Left kidney (tissue), 2 donors: ENCODE results near the gene SLC8B1. TPM values are rescaled to one million over a fixed set of nuclear protein-coding genes. Genes with fewer than 3 reads are reported as not detected.

Source experiments
- DNase-seq: peaks from one replicate; pipeline ENCODE4 v3.0.0-alpha.2; 2013
- polyA plus RNA-seq: library from polyadenylated mRNA; unstranded; fragments of 120-200 nt; gene quantifications from one replicate; pipeline ENCODE4 v1.2.1, GENCODE V29; 2013; ENCODE audit not compliant: insufficient read length

SLC8B1 gene
- polyA plus RNA-seq, 1 donor: 13.2 TPM

- no peak for DNase-seq
Measured at GRCh38 chr12:113322343-113322742, 12.6 kb downstream of the SLC8B1 start.

- DNase-seq: no peak
Measured at GRCh38 chr12:113320401-113320800, 14.5 kb downstream of the SLC8B1 start.

- DNase-seq: no peak
Measured at GRCh38 chr12:113318900-113319628, 15.8 kb downstream of the SLC8B1 start.

DNA sequence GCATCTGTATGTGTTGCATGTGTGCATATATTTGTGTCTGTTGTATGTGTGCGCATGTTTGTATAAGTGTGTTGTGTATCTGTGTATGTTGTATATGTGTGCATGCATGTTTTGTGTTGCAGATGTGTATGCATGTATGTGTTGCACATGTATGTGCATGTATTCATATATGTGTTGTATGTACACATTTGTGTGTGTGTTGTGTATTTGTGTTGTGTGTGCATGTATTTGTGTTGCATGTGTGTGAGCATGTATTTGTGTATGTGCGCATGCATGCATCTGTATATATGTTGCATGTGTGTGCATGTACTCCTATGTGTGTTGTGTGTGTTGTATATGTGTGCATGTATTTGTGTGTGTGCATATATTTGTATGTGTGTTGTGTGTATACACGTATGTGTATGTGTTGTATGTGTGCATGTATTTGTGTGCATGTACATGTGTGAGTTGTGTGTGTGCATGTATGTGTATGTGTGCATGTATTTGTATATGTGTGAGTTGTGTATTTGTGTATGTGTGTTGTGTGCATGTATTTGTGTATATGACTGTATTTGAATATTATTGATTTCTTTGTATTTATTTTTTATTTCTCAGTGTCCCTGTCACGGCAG, 16.8 kb downstream of the SLC8B1 start:
- no peak for DNase-seq

GRCh38 chr12:113317122-113317521, 17.8 kb downstream of the SLC8B1 start:
- no peak for DNase-seq

DNA sequence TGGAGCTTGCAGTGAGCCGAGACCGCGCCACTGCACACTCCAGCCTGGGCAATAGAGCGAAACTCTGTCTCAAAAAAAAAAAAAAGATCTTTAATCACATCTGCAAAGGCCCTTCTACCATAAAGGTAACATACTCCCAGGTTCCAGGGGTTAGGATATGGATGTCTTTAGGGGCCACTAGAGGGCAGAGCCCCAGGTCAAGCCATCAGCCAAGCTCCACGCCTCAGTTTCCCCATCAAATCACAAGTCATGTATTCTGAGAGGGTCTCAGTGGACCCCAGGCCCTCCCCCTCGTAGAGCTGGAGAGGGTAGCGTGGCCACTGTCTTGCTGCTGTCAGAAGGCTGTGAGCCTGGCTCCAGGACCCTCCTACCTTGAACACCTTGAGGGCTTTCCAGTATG, 18.8 kb downstream of the SLC8B1 start:
- DNase-seq: no peak

DNA sequence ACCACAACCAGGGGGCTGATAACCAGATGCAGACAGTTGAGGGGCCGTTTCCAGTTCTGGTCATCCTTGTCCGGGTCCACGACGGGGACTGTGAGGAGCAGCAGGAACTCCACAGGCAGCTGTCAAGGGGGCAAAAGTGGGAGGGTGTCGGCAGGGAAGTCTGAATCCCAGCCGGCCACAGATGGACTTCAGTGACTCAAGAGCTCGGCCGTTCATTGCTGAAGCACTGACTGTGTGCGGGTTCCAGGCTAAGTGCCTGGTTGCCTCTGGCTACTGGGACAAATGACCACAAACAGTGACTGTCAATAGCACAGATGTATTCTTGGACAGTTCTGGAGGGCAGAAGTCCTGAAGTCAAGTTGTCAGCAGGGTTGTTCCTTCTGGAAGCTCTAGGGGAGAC, 19.6 kb downstream of the SLC8B1 start:
- DNase-seq: no peak

DNA sequence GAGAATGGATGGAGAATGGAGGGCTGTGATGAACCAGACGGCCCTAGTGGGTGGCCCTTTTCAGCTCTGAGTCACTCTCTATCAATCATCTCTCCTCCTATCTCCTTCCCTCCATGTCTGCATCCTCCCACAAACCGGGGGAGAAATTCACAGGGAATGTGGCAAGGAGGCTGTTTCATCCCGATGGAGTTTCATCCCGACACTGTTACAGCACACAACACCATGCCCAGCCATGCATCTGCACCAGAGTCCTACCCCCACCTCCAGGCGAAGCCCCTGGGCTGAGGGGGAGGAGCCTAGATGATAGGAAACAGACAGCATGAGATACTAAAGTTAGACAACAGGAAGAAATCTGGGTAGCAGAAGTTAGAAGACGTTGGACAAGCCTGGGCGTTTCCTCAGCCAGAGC, 20.8 kb downstream of the SLC8B1 start:
- no peak for DNase-seq

- DNase-seq: no peak
Measured at GRCh38 chr12:113310489-113310888, 24.4 kb downstream of the SLC8B1 start.

DNA sequence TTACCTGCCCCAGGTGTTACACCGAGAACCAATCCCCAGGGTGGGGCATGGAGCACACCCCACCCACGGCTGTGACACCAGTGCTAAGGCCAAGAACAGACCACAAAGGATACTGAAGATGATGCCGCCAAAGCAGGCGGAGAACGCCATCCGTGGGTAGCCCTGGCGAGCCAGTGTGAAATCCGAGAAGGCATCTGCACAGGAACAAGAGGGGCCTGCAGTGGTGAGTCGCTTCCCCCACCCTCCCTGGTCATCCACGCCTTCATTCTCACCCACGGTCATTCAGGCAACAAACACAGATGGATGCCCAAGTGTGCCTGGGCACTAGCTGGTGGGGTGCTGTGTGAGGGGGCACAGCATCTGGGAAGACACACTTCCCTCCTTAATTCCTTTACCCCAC, 28.5 kb downstream of the SLC8B1 start:
- DNase-seq: no peak

GRCh38 chr12:113305281-113305856, 29.5 kb downstream of the SLC8B1 start:
- DNase-seq: no peak

- no peak for DNase-seq
Measured at GRCh38 chr12:113302886-113303640, 31.8 kb downstream of the SLC8B1 start.

- no peak for DNase-seq
Measured at GRCh38 chr12:113302466-113302865, 32.4 kb downstream of the SLC8B1 start.

- DNase-seq: no peak
Measured at GRCh38 chr12:113301811-113302210, 33.1 kb downstream of the SLC8B1 start.

DNA sequence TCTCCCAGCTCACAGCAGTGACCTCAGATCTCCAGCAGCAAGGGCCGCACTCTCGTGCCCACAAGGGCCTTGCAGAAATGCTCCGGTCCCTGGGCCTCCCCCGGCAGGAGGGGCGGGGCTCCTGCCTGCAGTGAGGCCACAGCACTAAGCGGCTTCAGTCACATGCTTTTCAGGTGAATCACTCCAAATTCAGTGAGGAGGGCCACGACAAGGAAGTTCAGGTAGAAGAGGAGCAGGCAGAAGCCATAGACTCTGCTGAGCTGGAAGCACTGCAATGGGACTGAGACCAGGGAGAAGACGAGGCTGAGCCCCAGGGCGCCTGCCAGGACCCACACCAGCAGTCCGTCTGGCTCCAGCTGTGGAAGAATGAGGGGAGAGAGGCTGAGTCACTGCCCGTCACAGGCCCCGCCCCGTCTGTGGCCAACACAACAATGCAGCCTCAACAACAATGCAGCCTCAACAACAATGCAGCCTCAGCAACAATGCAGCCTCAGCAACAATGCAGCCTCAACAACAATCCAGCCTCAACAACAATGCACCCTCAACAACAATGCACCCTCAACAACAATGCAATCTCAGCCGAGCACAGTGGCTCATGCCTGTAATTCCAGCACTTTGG, 35.2 kb downstream of the SLC8B1 start:
- DNase-seq: no peak

DNA sequence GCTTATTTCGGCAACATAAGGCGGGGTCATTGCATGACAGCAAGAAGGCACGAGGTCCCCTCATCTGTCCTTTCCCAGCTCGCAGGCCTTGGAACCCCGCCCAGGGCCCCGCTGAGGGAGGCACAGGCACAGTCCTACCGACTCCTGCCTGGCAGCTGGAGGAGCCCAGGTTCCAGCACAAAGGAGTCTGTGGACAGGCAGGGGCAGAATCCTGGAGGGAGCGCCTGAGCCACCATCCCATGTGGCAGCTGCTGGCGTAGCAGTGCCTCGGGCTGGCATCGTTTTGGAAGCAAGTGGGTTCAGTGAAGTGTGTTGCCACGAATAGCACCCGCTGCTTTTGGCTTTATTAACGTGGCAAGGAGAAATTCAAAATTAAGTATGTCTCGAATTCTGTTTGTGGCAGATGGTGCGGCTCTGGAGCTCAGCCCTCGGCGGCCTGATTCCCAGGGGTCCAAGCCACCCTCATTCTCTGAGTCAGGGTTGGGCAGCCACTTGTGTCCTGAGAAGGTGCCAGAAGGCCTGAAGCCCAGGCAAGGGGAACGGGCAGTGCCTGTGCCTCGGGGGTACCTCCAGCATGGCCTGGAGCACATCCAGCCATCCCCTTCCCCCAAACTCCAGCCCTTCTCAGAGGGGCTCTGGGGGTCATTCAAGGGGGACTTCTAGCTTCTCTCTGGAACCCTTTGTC, 35.9 kb downstream of the SLC8B1 start:
- no peak for DNase-seq

GRCh38 chr12:113298472-113298817, 36.5 kb downstream of the SLC8B1 start:
- no peak for DNase-seq

DNA sequence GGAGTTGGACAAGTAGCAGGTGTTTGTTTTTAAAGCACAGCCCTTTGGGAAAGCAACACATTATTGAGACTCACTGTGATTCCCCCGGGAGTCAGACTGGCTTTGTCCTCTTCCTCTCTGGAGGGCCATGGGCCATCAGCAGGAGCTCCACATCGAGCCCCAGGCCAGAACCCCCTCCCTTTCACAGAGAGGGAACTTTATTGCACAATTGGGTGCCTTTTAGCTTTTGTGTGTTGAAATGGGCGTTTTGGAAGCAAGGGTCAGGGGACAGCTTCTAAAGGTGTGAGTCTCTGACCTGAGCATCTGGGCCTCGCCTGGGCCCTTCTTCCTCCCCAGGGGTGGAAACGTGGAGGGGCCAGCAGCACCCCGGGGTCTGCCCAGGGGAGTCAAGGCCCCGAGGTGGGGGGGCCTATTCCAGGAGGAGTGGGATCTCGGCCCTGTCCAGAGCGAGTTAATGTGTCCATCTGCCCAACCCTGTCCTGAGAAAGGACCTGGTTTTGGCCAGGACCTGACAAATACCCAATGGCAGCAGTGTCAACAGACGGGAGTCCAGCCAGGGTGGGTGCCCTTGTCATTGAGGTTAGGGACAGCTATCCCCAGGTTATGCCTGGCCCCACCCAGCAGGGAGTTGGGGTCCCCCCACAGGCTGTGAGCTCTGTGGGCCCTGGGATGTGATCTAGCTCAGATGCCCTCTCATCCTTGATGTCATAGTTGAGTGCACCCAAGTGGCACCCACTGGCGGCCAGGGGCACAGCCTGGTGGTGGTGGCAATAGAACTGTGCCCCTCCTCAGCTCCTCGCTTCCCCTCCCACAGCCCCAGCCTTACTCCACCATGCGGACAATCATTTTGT, 37.1 kb downstream of the SLC8B1 start:
- DNase-seq: no peak

GRCh38 chr12:113297214-113297587, 37.7 kb downstream of the SLC8B1 start:
- DNase-seq: no peak

DNA sequence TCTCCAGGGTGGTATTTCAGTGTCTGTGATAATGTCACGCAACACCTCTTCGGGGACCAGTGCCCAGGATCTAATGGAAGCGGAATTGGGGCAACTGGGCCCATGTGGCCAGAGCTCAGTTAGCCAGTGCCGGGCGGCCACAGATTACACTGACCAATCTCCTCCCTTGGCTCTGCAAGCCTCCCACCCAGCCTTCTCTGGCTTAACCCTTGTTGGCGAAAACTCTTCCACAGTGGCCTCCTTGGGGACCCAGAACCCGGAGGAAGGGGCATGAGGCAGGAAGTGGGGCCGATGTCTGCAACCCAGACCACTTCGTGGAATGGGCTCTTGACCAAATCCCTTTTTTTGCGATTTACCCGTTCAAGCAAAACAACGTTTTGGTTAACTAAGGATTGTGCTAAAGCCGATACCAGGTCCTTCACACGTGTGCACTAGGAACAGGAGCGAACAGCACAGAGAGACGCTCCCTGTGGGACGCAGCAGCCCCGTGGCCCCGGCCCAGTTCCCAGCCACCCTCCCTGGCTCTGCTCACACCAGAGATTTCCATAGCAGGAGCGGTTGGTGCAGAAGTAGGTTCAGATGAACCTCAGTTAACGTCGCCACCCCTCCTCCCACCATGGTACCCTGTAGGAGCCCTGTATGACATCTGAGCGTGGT, 38.2 kb downstream of the SLC8B1 start:
- DNase-seq: no peak
